Measurements from ENCODE around the gene CD47.

Gene CD47

DNA sequence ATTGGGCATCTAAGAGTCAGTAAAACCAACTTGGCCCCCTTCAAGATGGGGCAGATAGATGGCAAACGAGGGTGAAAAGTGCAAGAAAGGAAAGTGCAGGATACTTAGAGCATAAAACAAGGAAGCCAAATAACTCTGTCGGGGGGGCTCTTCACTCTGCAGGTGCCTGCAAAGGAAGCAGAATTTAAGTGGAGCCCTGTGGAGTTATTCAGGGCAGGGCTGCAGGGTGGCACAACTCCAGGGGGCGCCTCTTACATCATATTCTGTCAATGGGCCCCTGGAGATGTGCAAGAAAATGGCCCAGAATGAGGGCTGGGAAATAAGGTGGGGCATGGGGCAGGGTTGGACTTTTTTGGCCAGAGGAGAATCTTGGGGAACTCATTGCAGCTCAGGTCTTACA, 69.7 kb downstream of the CD47 start:
- DNase-seq (ENCODE audit: extremely low read depth in 1 of 2, low read depth in 1 of 2) = no peak

DNA sequence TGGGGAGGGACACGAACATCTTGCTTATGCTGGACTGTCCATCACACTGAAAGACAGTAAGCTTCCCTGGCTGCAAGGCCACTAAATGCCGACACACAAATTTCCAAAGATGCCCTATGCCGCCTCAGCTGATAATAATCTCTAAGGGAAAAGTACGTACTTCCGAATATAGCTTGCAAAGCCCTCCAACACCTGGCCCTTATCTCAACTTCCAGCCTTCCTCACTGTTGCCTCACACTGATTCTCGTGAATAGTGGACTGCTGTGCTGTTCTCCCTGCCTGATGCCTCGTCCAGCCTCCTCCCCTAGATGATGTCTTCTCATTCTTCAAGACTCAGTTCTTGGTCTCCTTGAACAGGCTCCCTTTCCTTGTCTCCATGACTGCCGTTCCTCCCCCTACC, 72.3 kb downstream of the CD47 start:
- DNase-seq (ENCODE audit: extremely low read depth in 1 of 2, low read depth in 1 of 2) = no peak

DNA sequence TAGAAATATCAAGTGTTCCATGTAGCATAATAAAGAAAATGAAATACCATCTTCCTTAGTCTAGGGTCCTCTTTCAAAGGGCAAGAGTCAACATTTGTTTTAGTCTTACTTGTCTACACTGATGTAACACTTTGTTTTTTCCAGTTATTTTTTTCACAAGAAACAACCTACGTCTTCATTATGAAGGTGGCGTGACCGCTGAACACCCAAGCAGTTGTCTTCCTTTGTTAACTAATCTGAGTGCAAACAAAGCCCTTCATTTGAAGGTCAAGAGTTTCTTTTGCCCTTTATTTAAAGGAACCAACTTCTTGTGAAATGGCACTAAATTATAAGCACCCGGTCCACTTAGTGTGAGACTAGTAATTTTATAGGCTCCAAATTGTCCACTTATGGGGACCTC, 73.2 kb downstream of the CD47 start:
- DNase-seq (ENCODE audit: extremely low read depth in 1 of 2, low read depth in 1 of 2) = no peak

- no peak for DNase-seq (ENCODE audit: extremely low read depth in 1 of 2, low read depth in 1 of 2)
Measured at GRCh38 chr3:108014943-108015342, 75.9 kb downstream of the CD47 start.

- DNase-seq (ENCODE audit: extremely low read depth in 1 of 2, low read depth in 1 of 2) = no peak
Measured at GRCh38 chr3:108013141-108014055, 77.4 kb downstream of the CD47 start.

DNA sequence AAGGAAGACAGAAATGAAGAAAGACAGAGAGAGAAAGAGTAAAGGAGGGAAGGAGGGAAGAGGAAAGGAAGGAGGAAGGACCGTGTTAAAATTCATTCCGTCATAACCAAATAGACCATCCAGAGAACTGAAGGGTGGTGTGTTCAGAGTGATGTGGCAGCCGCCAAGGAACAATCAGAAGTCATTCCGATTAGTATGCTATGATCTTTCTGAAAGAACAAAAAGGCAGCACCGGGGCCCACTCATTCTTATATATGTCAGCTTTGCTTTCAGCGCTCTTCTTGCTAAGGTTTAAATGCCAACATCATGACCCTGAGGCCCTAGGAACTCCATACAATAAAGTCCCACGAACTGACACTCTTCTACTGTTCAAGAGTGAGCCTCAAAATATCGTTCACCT, 78.5 kb downstream of the CD47 start:
- no peak for DNase-seq (ENCODE audit: extremely low read depth in 1 of 2, low read depth in 1 of 2)

DNA sequence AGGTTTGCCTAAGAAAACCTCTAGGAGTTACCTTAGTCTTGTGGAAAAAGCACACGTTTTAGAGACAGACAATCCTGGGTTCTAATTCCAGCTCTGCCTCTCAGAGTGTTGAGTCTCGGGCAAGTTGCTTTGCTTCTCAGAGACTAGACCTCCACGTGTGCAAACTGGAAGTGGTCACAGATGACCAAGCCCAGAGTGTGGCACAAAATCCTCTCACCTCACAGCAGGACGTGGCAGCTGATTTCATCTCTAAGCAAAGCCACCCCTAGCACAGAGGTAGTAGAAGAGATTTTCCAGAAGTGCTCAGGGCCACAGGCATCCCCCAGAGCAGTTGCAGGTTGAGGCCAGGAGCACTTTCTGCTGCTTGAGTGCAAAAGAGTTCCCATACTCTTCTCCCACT, 79.2 kb downstream of the CD47 start:
- DNase-seq (ENCODE audit: extremely low read depth in 1 of 2, low read depth in 1 of 2) = no peak

GRCh38 chr3:108008931-108009639, 81.7 kb downstream of the CD47 start:
- no peak for DNase-seq (ENCODE audit: extremely low read depth in 1 of 2, low read depth in 1 of 2)

- no peak for DNase-seq (ENCODE audit: extremely low read depth in 1 of 2, low read depth in 1 of 2)
Measured at GRCh38 chr3:108008106-108008505, 82.7 kb downstream of the CD47 start.

GRCh38 chr3:108006881-108007331, 83.9 kb downstream of the CD47 start:
- DNase-seq (ENCODE audit: extremely low read depth in 1 of 2, low read depth in 1 of 2) = no peak

GRCh38 chr3:108006077-108006771, 84.6 kb downstream of the CD47 start:
- no peak for DNase-seq (ENCODE audit: extremely low read depth in 1 of 2, low read depth in 1 of 2)

DNA sequence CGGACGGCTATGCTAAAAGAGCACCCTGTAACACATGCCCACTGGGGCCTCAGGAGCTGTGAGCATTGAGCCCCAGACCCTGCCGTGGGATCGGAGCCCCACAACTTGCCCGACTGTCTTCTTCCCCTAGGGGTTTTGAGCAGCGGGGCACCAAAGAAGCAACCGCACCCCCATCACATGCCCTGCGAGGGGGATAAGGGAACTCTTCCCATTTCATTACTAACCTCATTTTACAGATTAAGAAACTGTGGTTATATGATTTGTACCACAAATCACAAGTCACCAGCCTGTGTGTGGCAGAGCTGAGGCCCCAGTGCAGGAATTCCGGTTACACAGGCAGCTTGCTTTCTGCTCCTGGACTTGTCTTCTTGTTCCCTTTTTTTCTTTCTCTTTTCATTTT, 86.2 kb downstream of the CD47 start:
- DNase-seq (ENCODE audit: extremely low read depth in 1 of 2, low read depth in 1 of 2) = no peak

- DNase-seq (ENCODE audit: extremely low read depth in 1 of 2, low read depth in 1 of 2) = no peak
Measured at GRCh38 chr3:108001457-108001856, 89.4 kb downstream of the CD47 start.

DNA sequence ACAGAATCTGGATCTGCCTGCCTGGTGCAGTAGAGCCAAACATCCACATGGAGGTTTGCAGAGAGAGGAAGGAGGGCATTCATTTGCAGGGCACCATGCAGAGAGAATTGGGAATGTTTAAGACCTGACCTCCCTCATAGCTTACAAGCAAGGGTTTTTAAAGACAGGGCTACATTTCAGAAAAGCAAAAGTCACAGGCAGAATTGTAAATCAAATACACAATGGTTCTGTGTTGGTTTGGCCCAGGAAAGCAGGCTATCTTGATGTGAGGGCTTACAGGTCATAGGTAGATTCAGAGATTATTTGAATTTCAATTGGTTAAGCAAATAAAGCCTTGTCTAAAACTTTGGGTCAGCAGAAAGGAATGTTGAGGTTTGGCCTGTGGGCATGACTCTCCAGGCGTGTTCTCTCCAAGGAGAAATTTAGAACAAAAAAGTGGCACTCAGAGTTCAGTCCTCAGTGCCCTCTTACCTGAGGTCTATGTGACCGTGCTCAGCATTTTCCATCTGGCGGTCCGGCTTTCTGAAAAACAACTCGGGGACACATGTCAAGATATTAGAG, 91.5 kb downstream of the CD47 start:
- no peak for DNase-seq (ENCODE audit: extremely low read depth in 1 of 2, low read depth in 1 of 2)

DNA sequence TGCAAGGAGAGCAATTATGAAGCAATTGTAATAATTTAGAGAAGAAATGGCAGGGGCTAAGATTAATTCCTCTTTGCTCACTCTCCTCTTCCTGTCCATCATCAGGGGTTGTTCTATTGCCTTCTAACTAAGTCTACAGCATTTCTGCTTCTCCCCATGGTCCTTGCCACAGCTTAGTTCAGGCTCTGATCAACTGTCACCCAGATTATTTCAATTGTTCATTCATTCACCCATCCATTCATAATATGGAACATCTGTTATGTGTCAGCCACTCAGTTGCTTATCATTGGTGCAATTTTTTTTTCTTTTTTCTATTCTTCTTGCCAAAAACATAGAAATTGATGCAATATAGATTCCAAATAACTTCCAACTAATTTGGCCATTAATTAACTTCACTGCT, 93.2 kb downstream of the CD47 start:
- no peak for DNase-seq (ENCODE audit: extremely low read depth in 1 of 2, low read depth in 1 of 2)

DNA sequence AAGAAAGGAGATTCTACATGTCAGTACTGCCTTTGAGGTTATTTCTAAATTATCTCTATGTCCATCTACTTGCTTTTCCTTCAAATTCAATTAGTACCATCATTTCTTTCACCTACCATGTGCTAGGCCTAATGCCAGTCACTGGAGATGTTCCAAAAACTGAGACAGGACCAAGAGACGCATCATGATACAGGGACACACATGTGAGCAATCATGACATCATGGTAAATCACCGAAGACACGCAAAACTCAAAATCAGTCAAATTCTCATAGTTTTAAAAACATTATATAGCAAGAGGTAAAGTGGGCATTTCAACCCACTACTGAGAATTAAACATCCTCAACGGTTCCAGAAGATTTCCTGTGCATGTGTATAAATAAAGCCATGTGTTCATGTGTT, 95.0 kb downstream of the CD47 start:
- no peak for DNase-seq (ENCODE audit: extremely low read depth in 1 of 2, low read depth in 1 of 2)

DNA sequence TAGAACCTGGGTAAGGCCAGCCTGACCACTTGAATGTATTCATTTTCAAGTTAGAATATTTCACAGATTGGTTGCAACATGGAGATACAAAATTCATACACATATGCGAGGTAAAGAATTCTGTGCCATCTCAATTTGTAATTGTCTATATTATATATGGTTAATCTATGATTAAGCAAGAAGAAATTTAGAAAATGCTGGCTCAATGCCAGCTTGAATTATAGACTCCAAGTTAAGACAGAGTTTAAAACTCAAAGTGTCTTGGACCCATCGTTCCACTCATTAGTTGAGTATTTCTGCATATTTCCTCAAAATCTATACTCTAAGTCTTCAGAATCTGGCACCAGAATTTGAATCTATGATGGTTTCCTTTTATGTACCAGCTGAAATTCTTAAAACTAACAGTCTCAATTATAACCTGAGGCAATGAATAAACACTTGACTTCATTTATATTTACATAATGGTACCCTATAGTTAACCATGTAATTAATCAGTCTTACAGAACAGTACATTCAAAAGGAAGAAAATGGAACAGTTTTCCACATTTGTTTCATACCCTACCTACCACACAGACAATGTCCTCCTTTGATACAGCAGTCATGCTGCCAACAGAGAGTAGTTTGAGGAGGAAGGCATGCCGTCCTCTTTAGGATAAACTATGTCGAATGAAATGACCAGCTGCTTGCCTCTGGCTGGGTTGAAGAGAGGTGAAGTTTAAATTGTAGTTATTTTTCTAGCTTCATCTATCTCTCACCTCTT, 95.7 kb downstream of the CD47 start:
- no peak for DNase-seq (ENCODE audit: extremely low read depth in 1 of 2, low read depth in 1 of 2)

DNA sequence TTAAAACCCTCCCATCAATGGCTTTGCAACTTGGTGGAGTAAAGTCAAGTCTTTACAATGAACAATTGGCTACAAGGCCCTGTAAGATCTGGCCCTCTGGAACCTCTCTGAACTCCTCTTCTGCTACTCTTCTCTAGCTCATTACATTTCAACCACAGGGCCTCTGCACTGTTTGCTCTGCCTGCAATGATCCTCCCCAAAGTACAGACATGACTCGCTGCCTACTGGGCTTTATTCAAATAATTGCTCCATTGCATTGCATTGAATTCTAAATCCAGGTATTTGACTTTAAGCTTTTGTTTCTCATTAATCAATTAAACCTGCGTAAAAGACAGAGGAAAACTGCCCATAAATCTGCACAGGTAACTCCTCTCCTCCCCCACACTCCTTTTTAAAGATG, 96.7 kb downstream of the CD47 start:
- DNase-seq (ENCODE audit: extremely low read depth in 1 of 2, low read depth in 1 of 2) = no peak

DNA sequence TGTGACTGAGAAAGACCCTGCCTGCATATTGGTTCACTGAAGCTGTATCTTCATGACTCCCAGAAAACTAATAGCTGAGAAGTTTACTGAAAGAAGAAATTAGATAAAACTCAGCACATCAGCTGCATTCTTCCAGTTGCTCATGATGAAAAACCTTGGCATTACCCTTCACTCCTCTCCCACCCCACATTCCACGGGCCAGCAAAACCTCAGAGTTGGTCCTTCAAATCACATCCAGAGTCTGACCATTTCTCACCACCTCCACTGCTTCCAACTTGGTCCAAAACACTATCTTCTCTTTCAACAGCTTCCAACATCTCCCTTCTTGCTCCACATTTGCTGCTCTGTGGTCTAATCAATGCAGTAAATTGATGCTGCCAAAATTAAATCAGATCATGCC, 97.1 kb downstream of the CD47 start:
- no peak for DNase-seq (ENCODE audit: extremely low read depth in 1 of 2, low read depth in 1 of 2)

Data from stimulated activated CD8-positive, alpha-beta memory T cell treated with anti-CD3 and anti-CD28 coated beads, Interleukin-7, amount 100 ng/mL, for 48 hours (primary cell).